K562 (cell line): ENCODE measurements around the gene CNKSR2. TPM values are rescaled to one million over a fixed set of nuclear protein-coding genes. Genes with fewer than 3 reads are reported as not detected.
"Not testable (repeated sequence)": the region's sequence is repeated elsewhere in the genome, so short reads cannot be mapped to it uniquely, and the experiment has no call there.

Source experiments
- ATAC-seq: fragments of 200-7000 bp; cut with Tn5 transposase; 3 replicates; pipeline ENCODE4 v1.9.1; 2020; ENCODE audit warnings: moderate library complexity
- BruUV-seq: library from RNA; stranded (reverse); fragments of 400-500 nt; replicated peaks from 2 replicates; lab custom pipeline; 2021; lab: Mats Ljungman, UMichigan
- CTCF ChIA-PET: fragments of 300-600 bp; formaldehyde crosslinking; extraction: SDS; loops from one replicate; lab custom pipeline; 2021; ENCODE audit warnings: low intra/inter-chr PET ratio; lab: Yijun Ruan, JAX
- POLR2A ChIA-PET: fragments of 300-600, 350-650 bp; sonication (Branson Sonifier 250); formaldehyde crosslinking; extraction: SDS; loops from one replicate; lab custom pipeline; 2021; ENCODE audit warnings: antibody characterized with exemption, inconsistent platforms; lab: Yijun Ruan, JAX
- DNase-seq, 4 experiments: peaks; one replicate each; pipeline versions ENCODE4 v3.0.0 to v3.0.0-alpha.2; 2011 to 2018; ENCODE audit warnings: low spot score in 3 of 4, mixed read lengths in 3 of 4; ENCODE audit errors: extremely low read depth in 1 of 4
- FAIRE-seq: peaks from 2 replicates; lab custom pipeline; 2011; peaks lifted over from hg19 to GRCh38; lab: Jason Lieb, UNC
- H2AFZ ChIP-seq: 2 replicates; pipeline ENCODE4 v1.6.0; 2011; ENCODE audit warnings: low read depth, low read length, control low read depth, inconsistent platforms
- H3K27ac ChIP-seq: fragments of 200-600 bp; 3 replicates; pipeline ENCODE4 v1.8.0; 2011; ENCODE audit warnings: low read depth, mild to moderate bottlenecking, control low read depth, inconsistent platforms, low read length, moderate library complexity, mixed read lengths; ENCODE audit errors: extremely low read depth
- H3K27me3 ChIP-seq, 2 experiments: fragments of 300-600 bp in 1 of 2; 2 replicates in 1 of 2; 3 replicates in 1 of 2; pipeline versions ENCODE4 v1.6.0 to v1.8.0; 2011; ENCODE audit warnings: inconsistent platforms in 2 of 2, low read length in 2 of 2, mild to moderate bottlenecking in 1 of 2, mixed read lengths in 1 of 2, moderate library complexity in 1 of 2; ENCODE audit not compliant: control insufficient read depth in 2 of 2, insufficient read depth in 2 of 2
- H3K36me3 ChIP-seq: fragments of 300-600 bp; 3 replicates; pipeline ENCODE4 v1.8.0; 2011; ENCODE audit warnings: mild to moderate bottlenecking, low read length, inconsistent platforms; ENCODE audit not compliant: control insufficient read depth, insufficient read depth
- H3K4me1 ChIP-seq, 2 experiments: fragments of 200-600 bp in 1 of 2; replicated peaks in 1 of 2; 2 replicates in 1 of 2; 3 replicates in 1 of 2; pipeline versions ENCODE4 v1.5.1 to v1.8.0; 2011; ENCODE audit warnings: inconsistent platforms in 2 of 2, low read length in 2 of 2, mild to moderate bottlenecking in 1 of 2, mixed read lengths in 1 of 2, moderate library complexity in 1 of 2; ENCODE audit not compliant: control insufficient read depth in 2 of 2, insufficient read depth in 2 of 2
- H3K4me2 ChIP-seq: 2 replicates; pipeline ENCODE4 v1.6.1; 2011; ENCODE audit warnings: low read length, control low read depth, inconsistent platforms, mixed read lengths; ENCODE audit not compliant: insufficient read depth
- H3K4me3 ChIP-seq: fragments of 200-600 bp; sonication (generic), shearing (Covaris generic); 2 replicates; pipeline ENCODE4 v1.5.1; 2016; ENCODE audit warnings: control low read depth, inconsistent platforms
- H3K79me2 ChIP-seq: fragments of 200-600 bp; 3 replicates; pipeline ENCODE4 v1.8.0; 2011; ENCODE audit warnings: low read length, inconsistent platforms; ENCODE audit not compliant: control insufficient read depth, insufficient read depth
- H3K9ac ChIP-seq, 2 experiments: 2 replicates each; pipeline versions ENCODE4 v1.6.0 to v1.6.1; 2011; ENCODE audit warnings: low read depth in 2 of 2, low read length in 2 of 2, control low read depth in 1 of 2, inconsistent platforms in 1 of 2, mild to moderate bottlenecking in 1 of 2, mixed read lengths in 1 of 2; ENCODE audit not compliant: insufficient read depth in 1 of 2
- H3K9me1 ChIP-seq: one replicate; pipeline ENCODE4 v1.6.0; 2011; ENCODE audit warnings: inconsistent platforms, mild to moderate bottlenecking, low read length, moderate library complexity; ENCODE audit not compliant: control insufficient read depth, insufficient read depth
- H3K9me3 ChIP-seq: replicated peaks from 2 replicates; pipeline ENCODE4 v1.5.1; 2011; ENCODE audit warnings: low read depth, low read length, inconsistent platforms; ENCODE audit not compliant: control insufficient read depth, insufficient read depth
- H4K20me1 ChIP-seq: replicated peaks from 2 replicates; pipeline ENCODE4 v1.6.1; 2011; ENCODE audit warnings: low read length, inconsistent platforms, mixed read lengths; ENCODE audit not compliant: control insufficient read depth, insufficient read depth
- ARID3A ChIP-seq: IDR thresholded peaks from 2 replicates; pipeline ENCODE4 v1.6.1; 2012; ENCODE audit warnings: low read depth, low read length, improper control_type of control experiment, borderline replicate concordance
- CHD2 ChIP-seq: IDR thresholded peaks from 2 replicates; pipeline ENCODE4 v1.6.1; 2011; ENCODE audit warnings: low read depth, low read length
- LEF1 ChIP-seq: fragments of 450-650 bp; IDR thresholded peaks from 2 replicates; pipeline ENCODE4 v1.6.1; 2016; ENCODE audit warnings: mild to moderate bottlenecking
- MEF2A ChIP-seq: IDR thresholded peaks from 2 replicates; pipeline ENCODE4 v1.6.1; 2011; ENCODE audit warnings: low read depth, mild to moderate bottlenecking, low read length, moderate library complexity; ENCODE audit not compliant: control insufficient read depth
- SMARCA4 ChIP-seq: fragments of 450-650 bp; IDR thresholded peaks from 2 replicates; pipeline ENCODE4 v1.6.1; 2016
- U2AF2 ChIP-seq: fragments of 200-400 bp; formaldehyde crosslinking; optimal IDR thresholded peaks from 2 replicates; pipeline ENCODE3; 2017; ENCODE audit warnings: low read depth, mild to moderate bottlenecking, low read length
- ZNF436 ChIP-seq: fragments of 250-450, 450-650 bp; sonication (Bioruptor Pico); formaldehyde crosslinking; IDR thresholded peaks from 2 replicates; pipeline ENCODE4 v1.7.0; 2020; ENCODE audit warnings: mild to moderate bottlenecking
- WGBS: fragments of 100-300 bp; shearing (Covaris generic); methylation state at CpG from one replicate; pipeline ENCODE4 v1.1.6; 2016; ENCODE audit warnings: low coverage, mixed read lengths; ENCODE audit not compliant: insufficient coverage; ENCODE audit errors: missing lambda C conversion rate; 5-methylcytosine and 5-hydroxymethylcytosine counted together
- in situ Hi-C: fragments of 300-500 bp; cut with MboI; formaldehyde crosslinking; loops from 4 replicates; pipeline ENCODE4 v1.15.0; 2018; ENCODE audit warnings: inconsistent platforms, mixed read lengths
- intact Hi-C: fragments of 100-400 bp; cut with micrococcal nuclease; formaldehyde crosslinking; loops from 2 replicates; pipeline ENCODE4 v1.14.2; 2022
- polyA plus RNA-seq, 8 experiments: library from polyadenylated mRNA; depleted of rRNA in 4 of 8; stranded (reverse) in 5 of 8; unstranded in 3 of 8; fragments of >200 nt; fragmentation: Nextera tagmentation in 2 of 8; fragmentation: Illumina TruSeq in 1 of 8; extraction: Ambion mirVana in 2 of 8; extraction: Trizol in 1 of 8; gene quantifications; 2 replicates each; pipeline versions ENCODE4 v1.2.1 to v1.2.3, GENCODE V29; 2011 to 2014; ENCODE audit warnings: inconsistent platforms in 1 of 8, missing spikeins in 1 of 8
- total RNA-seq, 7 experiments: library from RNA; depleted of rRNA in 6 of 7; stranded (reverse); fragments of >200 nt in 6 of 7; fragmentation: Illumina TruSeq in 2 of 7; extraction: Trizol in 2 of 7; gene quantifications; 2 replicates each; pipeline versions ENCODE4 v1.2.1 to v1.2.3, GENCODE V29; 2011 to 2021; ENCODE audit warnings: low replicate concordance in 1 of 7

The CNKSR2 gene
- total and polyA plus RNA-seq, 9 of the 15 experiments (the other 6 are each of a cell fraction or from before 2014, with no cell fraction given), result not detected

GRCh38 chrX:21544642-21545041 is 170.4 kb downstream of the CNKSR2 start:
- H2AFZ ChIP-seq, ATAC-seq, H3K79me2 ChIP-seq, H3K9me1 ChIP-seq, H3K4me3 ChIP-seq, H3K27me3 ChIP-seq, H3K9me3 ChIP-seq, CTCF ChIA-PET, H3K9ac ChIP-seq, H4K20me1 ChIP-seq, DNase-seq, FAIRE-seq, H3K4me2 ChIP-seq, BruUV-seq, intact Hi-C loops, H3K4me1 ChIP-seq, POLR2A ChIA-PET, H3K36me3 ChIP-seq, H3K27ac ChIP-seq, in situ Hi-C loops: not testable (repeated sequence)
- WGBS, result 1% methylated on average over 10 of the region's 10 CpGs

- Histone ChIP-seq H3K9me3 (no peaks in the 10 kb centered on the region), H3K9me1 (no peaks in the 10 kb centered on the region), H4K20me1 (no peaks in the 10 kb centered on the region), H2AFZ (no peak overlapping the region), H3K9ac (no peak overlapping the region), H3K4me2 (no peak overlapping the region), H3K79me2 (no peaks in the 10 kb centered on the region), H3K27me3 (no peaks in the 10 kb centered on the region), H3K36me3 (no peaks in the 10 kb centered on the region), H3K4me3 (no peak overlapping the region), H3K4me1 (no peaks in the 10 kb centered on the region), H3K27ac (no peak overlapping the region)
- intact Hi-C loops, result no loop called here
- DNase-seq (no peak), FAIRE-seq (no peak), ATAC-seq (no peak)
- BruUV-seq, result no TSS peak
- ChIA-PET POLR2A (no interaction called here), CTCF (no interaction called here)
- TF ChIP-seq SMARCA4 (no peak), ARID3A (no peak), MEF2A (no peak), ZNF436 (CRISPR knock-in tag) (no peak), U2AF2 (no peak), CHD2 (no peak), LEF1 (no peak)
- in situ Hi-C loops, result no loop called here
- 0% methylated on average over 2 of the region's 2 CpGs for WGBS
These were observed 185.2 kb downstream of the CNKSR2 start for GRCh38 chrX:21559417-21559816.
